ENCODE measurements around the gene C12orf76. TPM values are rescaled to one million over a fixed set of nuclear protein-coding genes. Genes with fewer than 3 reads are reported as not detected.

The C12orf76 gene
- total and polyA plus RNA-seq, 9 of the 15 experiments (the other 6 are each of a cell fraction or from before 2014, with no cell fraction given), result 6.3 to 38.6 (median 12.3) TPM

- TF ChIP-seq ZBTB33 (CRISPR knock-in tag; IDR thresholded peaks at IDR 0.05) (peak; percentile 80), RBM39 (optimal IDR thresholded peaks at IDR 0.05; ENCODE audit: low read depth, low read length) (no peak), ZNF780A (CRISPR knock-in tag; IDR thresholded peaks at IDR 0.05) (no peak), ZNF174 (CRISPR knock-in tag; IDR thresholded peaks at IDR 0.05) (no peak), EGR1 (conservative IDR thresholded peaks at IDR 0.05) (no peak), HIVEP1 (CRISPR knock-in tag; IDR thresholded peaks at IDR 0.05) (no peak), SRSF9 (IDR thresholded peaks at IDR 0.05; ENCODE audit: borderline replicate concordance, low read depth, low read length) (no peak), CSDE1 (IDR thresholded peaks at IDR 0.05) (peak in 1 of 2 experiments; percentile 60; a peak in 1 of 4 replicates), ZNF311 (CRISPR knock-in tag; IDR thresholded peaks at IDR 0.05) (no peak; the same call in none of the 2 replicates), TSHZ1 (CRISPR knock-in tag; IDR thresholded peaks at IDR 0.05) (no peak), GATAD2B (IDR thresholded peaks at IDR 0.05; ENCODE audit: borderline replicate concordance) (peak; percentile 93; the same call in 1 of the 2 replicates), HOXB6 (CRISPR knock-in tag; IDR thresholded peaks at IDR 0.05; ENCODE audit: borderline replicate concordance) (no peak), SRSF3 (IDR thresholded peaks at IDR 0.05; ENCODE audit: insufficient read depth, low read length) (no peak), SNAPC5 (CRISPR knock-in tag; IDR thresholded peaks at IDR 0.05) (no peak), MITF (IDR thresholded peaks at IDR 0.05) (no peak), CBFA2T2 (conservative IDR thresholded peaks at IDR 0.05) (no peak), TBL1XR1 (IDR thresholded peaks at IDR 0.05; ENCODE audit: low read length in 2 of 2) (peak in 1 of 2 experiments; percentile 84; a peak in 1 of 4 replicates), TAL1 (IDR thresholded peaks at IDR 0.05) (no peak), CREB3 (tag; conservative IDR thresholded peaks at IDR 0.05; ENCODE audit: low read depth) (peak; percentile 87; the same call in 1 of the 2 replicates), HCFC1 (IDR thresholded peaks at IDR 0.05; ENCODE audit: low read depth, low read length) (peak; percentile 86), CTBP1 (IDR thresholded peaks at IDR 0.05; ENCODE audit: borderline replicate concordance) (peak; percentile 79), RHOXF2B (CRISPR knock-in tag; conservative IDR thresholded peaks at IDR 0.05) (no peak)
These were observed 49.2 kb downstream of the C12orf76 start, which contains the start of gene ANKRD13A (continued) for GRCh38 chr12:109998904-109999648.

Measured in K562 (cell line).